ENCODE results near the gene DOK7. TPM values are rescaled to one million over a fixed set of nuclear protein-coding genes. Genes with fewer than 3 reads are reported as not detected.
A peak's percentile ranks its signal among the peaks of the same experiment; 100 is the strongest.

The DOK7 gene
- total RNA-seq, 6 experiments from 2014 or later: 0.73 to 2.4 (median 1.5) TPM

DNA sequence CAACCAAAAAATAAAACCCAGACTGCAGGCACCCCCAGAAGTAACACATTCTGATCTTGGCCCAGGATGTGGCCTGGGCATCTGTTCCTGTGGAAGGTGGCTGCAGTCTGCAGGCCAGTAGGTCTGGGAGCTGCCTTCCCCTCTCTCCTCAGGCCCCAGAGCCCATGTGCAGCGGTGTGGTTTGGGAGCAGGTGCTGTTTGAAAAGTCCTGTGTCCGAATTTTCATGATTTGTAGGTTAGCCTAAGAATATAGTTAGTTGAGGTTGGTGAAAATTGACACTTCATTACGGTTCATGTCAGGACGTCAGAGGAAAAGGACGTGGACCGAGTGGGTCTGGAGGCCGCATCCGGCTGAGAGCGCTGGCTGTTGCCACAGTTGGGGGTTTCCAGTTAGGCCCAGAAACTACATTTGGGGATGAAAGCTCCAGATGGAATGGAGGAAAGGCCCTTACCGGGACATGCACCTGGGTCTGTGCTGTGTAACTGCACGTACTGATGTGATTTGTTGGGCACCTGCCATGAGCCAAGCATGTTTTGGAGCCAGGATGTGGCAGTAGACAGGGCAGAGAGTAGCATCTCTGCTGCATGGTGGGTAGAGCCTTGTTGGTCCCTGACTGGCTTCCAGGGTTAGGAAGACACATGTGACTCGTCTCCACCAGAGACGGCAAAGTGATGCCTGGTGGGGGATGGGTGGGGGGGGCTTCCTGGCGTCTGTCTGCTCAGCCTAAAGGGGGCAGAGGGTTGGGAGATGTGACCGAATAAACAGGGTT, 43.1 kb upstream of the DOK7 start:
- TF ChIP-seq, protein P1, sequence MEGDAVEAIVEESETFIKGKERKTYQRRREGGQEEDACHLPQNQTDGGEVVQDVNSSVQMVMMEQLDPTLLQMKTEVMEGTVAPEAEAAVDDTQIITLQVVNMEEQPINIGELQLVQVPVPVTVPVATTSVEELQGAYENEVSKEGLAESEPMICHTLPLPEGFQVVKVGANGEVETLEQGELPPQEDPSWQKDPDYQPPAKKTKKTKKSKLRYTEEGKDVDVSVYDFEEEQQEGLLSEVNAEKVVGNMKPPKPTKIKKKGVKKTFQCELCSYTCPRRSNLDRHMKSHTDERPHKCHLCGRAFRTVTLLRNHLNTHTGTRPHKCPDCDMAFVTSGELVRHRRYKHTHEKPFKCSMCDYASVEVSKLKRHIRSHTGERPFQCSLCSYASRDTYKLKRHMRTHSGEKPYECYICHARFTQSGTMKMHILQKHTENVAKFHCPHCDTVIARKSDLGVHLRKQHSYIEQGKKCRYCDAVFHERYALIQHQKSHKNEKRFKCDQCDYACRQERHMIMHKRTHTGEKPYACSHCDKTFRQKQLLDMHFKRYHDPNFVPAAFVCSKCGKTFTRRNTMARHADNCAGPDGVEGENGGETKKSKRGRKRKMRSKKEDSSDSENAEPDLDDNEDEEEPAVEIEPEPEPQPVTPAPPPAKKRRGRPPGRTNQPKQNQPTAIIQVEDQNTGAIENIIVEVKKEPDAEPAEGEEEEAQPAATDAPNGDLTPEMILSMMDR (IDR thresholded peaks at IDR 0.05): no peak
- TF ChIP-seq POLR2A (IDR thresholded peaks at IDR 0.05): no peak
- peaks cover 0 to 8% (median 0%) of the 10 kb centered on the region in 4 donors for H3K4me1 ChIP-seq
- 93% methylated on average over 10 of the region's 15 CpGs for WGBS (ENCODE audit: insufficient coverage, low coverage, low lambda C conversion rate, missing lambda C conversion rate)
- H3K4me3 ChIP-seq: no peak overlapping the region
- no peak for ATAC-seq
- no peaks in the 10 kb centered on the region for H3K27me3 ChIP-seq
- H3K27ac ChIP-seq: no peak overlapping the region
- peaks cover 0 to 33% (median 8%) of the 10 kb centered on the region in 4 donors for H3K36me3 ChIP-seq
- intact Hi-C loops (cut with DNase I): no loop called here
- no peaks in the 10 kb centered on the region for H3K9me3 ChIP-seq
- DNase-seq: peak in 2 of 3 donors; percentile 14 to 36

DNA sequence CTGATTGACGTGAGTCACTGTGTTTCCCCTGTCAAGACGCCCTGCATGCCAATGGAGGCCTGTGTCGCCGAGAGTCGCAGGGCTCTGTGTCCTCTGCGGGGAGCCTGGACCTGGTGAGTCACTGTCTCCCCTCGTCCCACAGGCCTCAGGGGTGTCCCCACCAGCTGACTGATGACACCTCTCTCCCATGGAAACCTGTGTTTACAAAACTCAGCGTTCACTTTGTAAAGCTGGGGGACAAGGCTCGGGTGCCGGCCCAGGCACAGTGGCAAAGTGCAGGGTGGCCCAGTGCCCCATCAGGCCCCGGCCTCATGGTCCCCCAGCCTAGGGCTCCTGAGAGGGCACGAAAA, 42.5 kb upstream of the DOK7 start:
- no peaks in the 10 kb centered on the region for H3K27me3 ChIP-seq
- DNase-seq: peak in 2 of 3 donors; percentile 28 to 33
- no peak for ATAC-seq
- H3K36me3 ChIP-seq: peaks cover 0 to 30% (median 8%) of the 10 kb centered on the region in 4 donors
- H3K9me3 ChIP-seq: no peaks in the 10 kb centered on the region
- no peak overlapping the region for H3K27ac ChIP-seq
- peaks cover 0 to 8% (median 0%) of the 10 kb centered on the region in 4 donors for H3K4me1 ChIP-seq
- 84% methylated on average over 4 of the region's 12 CpGs for WGBS (ENCODE audit: insufficient coverage, low coverage, low lambda C conversion rate, missing lambda C conversion rate)
- no peak overlapping the region for H3K4me3 ChIP-seq
- no peak for TF ChIP-seq POLR2A (IDR thresholded peaks at IDR 0.05)
- TF ChIP-seq, protein P1 (IDR thresholded peaks at IDR 0.05): no peak
- intact Hi-C loops (cut with DNase I): no loop called here

DNA sequence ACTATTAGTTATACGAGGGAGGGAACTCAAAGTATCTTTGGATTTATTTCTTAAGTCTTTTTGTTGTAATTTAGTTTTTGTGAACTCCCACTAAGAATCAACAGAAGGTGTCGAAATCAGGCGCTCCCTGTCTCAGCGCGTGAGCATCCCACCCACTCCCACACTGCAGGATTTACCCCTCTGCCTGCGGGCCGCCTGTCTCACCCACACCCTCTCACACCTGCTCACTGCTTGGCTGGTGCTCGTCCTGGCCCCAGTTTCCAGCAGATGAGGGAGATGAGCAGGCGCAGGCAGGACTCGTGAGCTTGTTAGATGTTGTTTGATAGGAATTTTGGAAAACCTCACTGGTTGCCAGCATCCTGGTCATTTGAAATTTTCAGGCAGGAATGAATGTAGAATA, 42.1 kb upstream of the DOK7 start:
- intact Hi-C loops (cut with DNase I): no loop called here
- Histone ChIP-seq H3K9me3 (no peaks in the 10 kb centered on the region), H3K27me3 (no peaks in the 10 kb centered on the region), H3K4me3 (no peak overlapping the region), H3K4me1 (peaks cover 0 to 8% (median 0%) of the 10 kb centered on the region in 4 donors), H3K27ac (no peak overlapping the region), H3K36me3 (peaks cover 0 to 27% (median 8%) of the 10 kb centered on the region in 4 donors)
- TF ChIP-seq POLR2A (IDR thresholded peaks at IDR 0.05): no peak
- TF ChIP-seq, protein P1 (IDR thresholded peaks at IDR 0.05): no peak
- ATAC-seq (no peak), DNase-seq (peak in 1 of 3 donors; percentile 15)
- WGBS (ENCODE audit: insufficient coverage, low coverage, low lambda C conversion rate, missing lambda C conversion rate): 78% methylated on average over 4 of the region's 10 CpGs

DNA sequence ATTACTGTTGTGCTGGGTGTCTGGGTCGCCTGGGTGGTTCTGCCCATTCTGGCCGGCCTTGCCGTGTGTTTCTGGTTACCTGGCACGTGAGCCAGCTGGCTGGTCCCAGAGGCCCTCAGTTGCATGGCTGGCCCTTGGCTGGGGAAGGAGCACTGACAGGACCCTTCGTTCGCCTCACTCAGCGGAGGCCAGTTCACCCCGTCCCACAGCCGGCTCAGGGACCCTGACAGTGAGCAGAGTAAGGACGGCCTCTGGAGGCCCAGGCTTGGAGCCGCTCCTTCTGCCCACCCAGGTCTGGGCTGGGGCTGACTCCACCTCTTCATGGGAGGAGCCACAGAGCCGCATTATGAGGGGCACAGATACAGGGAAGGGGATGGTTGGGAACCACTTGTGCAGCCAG, 41.6 kb upstream of the DOK7 start:
- H3K27me3 ChIP-seq: no peaks in the 10 kb centered on the region
- ATAC-seq: no peak
- peaks cover 0 to 10% (median 0%) of the 10 kb centered on the region in 4 donors for H3K4me1 ChIP-seq
- H3K36me3 ChIP-seq: peaks cover 0 to 24% (median 8%) of the 10 kb centered on the region in 4 donors
- 80% methylated on average over 1 of the region's 12 CpGs for WGBS (ENCODE audit: insufficient coverage, low coverage, low lambda C conversion rate, missing lambda C conversion rate)
- TF ChIP-seq, protein P1 (IDR thresholded peaks at IDR 0.05): no peak
- TF ChIP-seq POLR2A (IDR thresholded peaks at IDR 0.05): no peak
- H3K4me3 ChIP-seq: no peak overlapping the region
- H3K9me3 ChIP-seq: no peaks in the 10 kb centered on the region
- peak in 2 of 3 donors; percentile 16 to 47 for DNase-seq
- no peak overlapping the region for H3K27ac ChIP-seq
- intact Hi-C loops (cut with DNase I): no loop called here
